NOMO-1 treated with dmso at 0.1 percent for 144 hours (cell line): ENCODE data around the gene LGR6.

ENCODE experiments used
- DNase-seq: peaks from one replicate; lab custom pipeline; 2025; ENCODE audit not compliant: unreplicated experiment; lab: John Stamatoyannopoulos, UW

The LGR6 gene

GRCh38 chr1:202197653-202198365 lies 4.2 kb downstream of the LGR6 start:
- no peak for DNase-seq

GRCh38 chr1:202198366-202198724 lies 4.7 kb downstream of the LGR6 start:
- DNase-seq, result no peak

GRCh38 chr1:202199040-202199889 lies 5.7 kb downstream of the LGR6 start:
- DNase-seq, result no peak

GRCh38 chr1:202200112-202200548 lies 6.5 kb downstream of the LGR6 start:
- DNase-seq, result no peak

- DNase-seq, result no peak
Observed at GRCh38 chr1:202200669-202201068, 7.1 kb downstream of the LGR6 start.

GRCh38 chr1:202201266-202201665 lies 7.7 kb downstream of the LGR6 start:
- no peak for DNase-seq

GRCh38 chr1:202201971-202202370 lies 8.4 kb downstream of the LGR6 start:
- DNase-seq, result no peak

- no peak for DNase-seq
Observed at GRCh38 chr1:202202500-202203168, 9.0 kb downstream of the LGR6 start.

GRCh38 chr1:202203238-202204039 lies 9.8 kb downstream of the LGR6 start:
- DNase-seq, result peak; percentile 32

- DNase-seq, result no peak
Observed at GRCh38 chr1:202204065-202204464, 10.5 kb downstream of the LGR6 start.

GRCh38 chr1:202205523-202206190 lies 12.1 kb downstream of the LGR6 start:
- no peak for DNase-seq

GRCh38 chr1:202207292-202207691 lies 13.7 kb downstream of the LGR6 start:
- no peak for DNase-seq

GRCh38 chr1:202208351-202208857 lies 14.8 kb downstream of the LGR6 start:
- no peak for DNase-seq

- no peak for DNase-seq
Observed at GRCh38 chr1:202210385-202210784, 16.8 kb downstream of the LGR6 start.

GRCh38 chr1:202210969-202211368 lies 17.4 kb downstream of the LGR6 start:
- no peak for DNase-seq

GRCh38 chr1:202212787-202213186 lies 19.2 kb downstream of the LGR6 start:
- DNase-seq, result no peak

GRCh38 chr1:202213361-202214088 lies 19.9 kb downstream of the LGR6 start:
- DNase-seq, result no peak

- DNase-seq, result no peak
Observed at GRCh38 chr1:202214089-202214843, 20.7 kb downstream of the LGR6 start.
